Measurements from ENCODE around the gene WTAP. TPM values are rescaled to one million over a fixed set of nuclear protein-coding genes. Genes with fewer than 3 reads are reported as not detected.

Gene WTAP
- 10 to 100 TPM; 73.7 to 84.1 TPM for total RNA-seq

DNA sequence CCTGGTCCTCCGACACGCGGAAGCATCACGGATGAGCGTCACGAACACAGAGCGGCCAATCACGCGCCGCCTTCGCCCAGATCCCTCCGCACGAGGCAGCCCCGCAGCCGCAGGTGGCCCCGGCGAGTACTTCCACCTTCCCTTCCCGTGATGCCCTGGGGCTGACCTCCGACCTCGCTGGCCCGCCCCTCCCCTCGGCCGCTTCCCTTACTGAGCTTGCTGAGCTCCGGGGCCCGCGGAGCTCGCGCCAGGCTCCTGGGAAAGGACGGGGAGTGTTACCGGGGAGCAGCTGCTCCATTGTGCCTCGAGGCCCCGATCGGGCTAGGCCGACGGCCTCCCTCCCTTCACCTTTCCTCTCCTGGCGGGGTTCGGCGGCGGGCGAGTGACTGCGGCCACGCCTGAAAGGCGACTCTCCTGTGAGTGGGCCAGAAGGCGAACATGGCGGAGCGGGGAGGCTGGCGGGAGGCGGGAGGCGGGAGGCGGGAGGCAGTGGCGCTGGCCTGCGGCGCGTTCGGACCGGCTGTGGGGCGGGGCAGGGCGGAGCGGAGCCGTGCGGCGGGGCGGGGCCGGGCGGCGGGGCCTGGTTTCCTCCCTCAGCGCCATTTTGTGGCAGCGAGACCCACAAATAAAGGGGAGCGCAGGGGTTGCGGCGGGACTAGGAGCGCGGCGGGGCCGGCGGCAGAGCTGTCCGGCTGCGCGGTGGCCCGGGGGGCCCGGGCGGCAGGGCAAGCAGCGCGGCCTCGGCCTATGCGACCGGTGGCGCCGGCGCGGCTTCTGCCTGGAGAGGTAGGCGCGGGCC, at the start of gene WTAP:
TSS of gene WTAP (plus strand) at position 589 of the 799 bp plus-strand sequence. CDS start 8,760 bp downstream, outside the sequence.
- intact Hi-C loops (cut with DNase I) = loop anchor here (5.0 kb wide), 1 partner anchor 35 kb away; the partner anchor contains the start of gene SOD2
- Histone ChIP-seq H3K27me3 (no peaks in the 10 kb centered on the region), H3K9ac (ENCODE audit: low read depth in 2 of 2, low read length in 2 of 2) (peak within 1 kb of the TSS; percentile 95), H3K4me1 (peaks cover 4% of the 10 kb centered on the region), H3K36me3 (no peaks in the 10 kb centered on the region), H3K27ac (peak within 1 kb of the TSS; percentile 98), H3K4me3 (peak within 1 kb of the TSS; percentile 86), H3K9me3 (no peaks in the 10 kb centered on the region)
- TF ChIP-seq, protein P1, sequence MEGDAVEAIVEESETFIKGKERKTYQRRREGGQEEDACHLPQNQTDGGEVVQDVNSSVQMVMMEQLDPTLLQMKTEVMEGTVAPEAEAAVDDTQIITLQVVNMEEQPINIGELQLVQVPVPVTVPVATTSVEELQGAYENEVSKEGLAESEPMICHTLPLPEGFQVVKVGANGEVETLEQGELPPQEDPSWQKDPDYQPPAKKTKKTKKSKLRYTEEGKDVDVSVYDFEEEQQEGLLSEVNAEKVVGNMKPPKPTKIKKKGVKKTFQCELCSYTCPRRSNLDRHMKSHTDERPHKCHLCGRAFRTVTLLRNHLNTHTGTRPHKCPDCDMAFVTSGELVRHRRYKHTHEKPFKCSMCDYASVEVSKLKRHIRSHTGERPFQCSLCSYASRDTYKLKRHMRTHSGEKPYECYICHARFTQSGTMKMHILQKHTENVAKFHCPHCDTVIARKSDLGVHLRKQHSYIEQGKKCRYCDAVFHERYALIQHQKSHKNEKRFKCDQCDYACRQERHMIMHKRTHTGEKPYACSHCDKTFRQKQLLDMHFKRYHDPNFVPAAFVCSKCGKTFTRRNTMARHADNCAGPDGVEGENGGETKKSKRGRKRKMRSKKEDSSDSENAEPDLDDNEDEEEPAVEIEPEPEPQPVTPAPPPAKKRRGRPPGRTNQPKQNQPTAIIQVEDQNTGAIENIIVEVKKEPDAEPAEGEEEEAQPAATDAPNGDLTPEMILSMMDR (IDR thresholded peaks at IDR 0.05) = no peak
- DNase-seq = peak; percentile 97

DNA sequence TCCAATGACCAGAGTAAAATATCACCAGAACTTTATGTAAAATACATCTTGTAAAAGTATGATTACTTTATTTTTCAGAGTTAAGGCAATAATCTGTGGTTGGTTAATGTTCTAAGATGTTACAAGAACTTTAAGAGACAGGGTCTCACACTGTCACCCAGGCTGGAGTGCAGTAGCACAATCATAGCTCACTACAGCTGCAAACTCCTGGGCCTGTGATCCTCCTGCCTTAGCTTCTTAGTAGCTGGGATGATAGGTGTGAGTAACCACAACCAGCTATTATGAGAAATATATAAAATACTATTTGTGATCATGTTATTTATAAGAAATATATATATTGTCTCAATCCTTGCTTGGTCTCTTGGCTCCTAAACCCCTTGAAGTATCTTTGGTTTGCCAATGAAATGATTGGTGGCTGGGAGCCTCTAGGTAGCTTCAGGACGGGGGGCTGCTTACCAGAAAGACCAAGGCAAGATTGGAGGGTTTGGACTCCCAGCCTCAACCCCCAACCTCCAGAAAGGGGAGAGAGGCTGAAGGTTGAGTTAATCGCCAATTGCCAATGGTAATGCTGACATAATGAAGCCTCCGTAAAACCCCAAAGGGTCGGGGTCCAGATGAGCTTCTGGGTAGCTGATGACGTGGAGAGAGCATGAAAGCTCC, 49.7 kb upstream of the WTAP start:
- intact Hi-C loops (cut with DNase I) = no loop called here
- TF ChIP-seq, protein P1 (IDR thresholded peaks at IDR 0.05) = no peak
- Histone ChIP-seq H3K36me3 (no peaks in the 10 kb centered on the region), H3K27ac (no peak overlapping the region), H3K4me1 (no peaks in the 10 kb centered on the region), H3K9ac (ENCODE audit: low read depth in 2 of 2, low read length in 2 of 2) (no peak overlapping the region), H3K27me3 (no peaks in the 10 kb centered on the region), H3K4me3 (no peak overlapping the region), H3K9me3 (no peaks in the 10 kb centered on the region)
- no peak for DNase-seq

DNA sequence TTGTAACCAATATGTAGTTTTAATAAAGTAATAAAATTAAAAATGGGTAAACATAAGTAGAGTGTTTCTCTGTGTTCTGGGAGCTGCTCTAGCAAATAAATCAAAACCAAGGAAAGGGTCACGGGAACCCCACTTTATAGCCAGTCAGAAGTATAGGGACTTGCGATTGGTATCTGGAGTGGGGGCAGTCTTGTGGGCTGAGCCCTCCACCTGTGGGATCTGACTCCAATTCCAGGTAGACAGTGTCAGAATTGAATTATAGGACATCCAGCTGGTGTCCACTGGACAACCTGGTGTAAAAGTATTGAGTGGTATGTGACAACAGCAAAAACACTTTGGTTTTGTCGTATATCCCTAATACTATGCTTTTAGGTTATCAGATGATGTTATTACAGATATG, 48.7 kb upstream of the WTAP start:
- no peak overlapping the region for H3K27ac ChIP-seq
- peaks cover 7% of the 10 kb centered on the region for H3K36me3 ChIP-seq
- intact Hi-C loops (cut with DNase I) = no loop called here
- no peaks in the 10 kb centered on the region for H3K27me3 ChIP-seq
- DNase-seq = no peak
- H3K4me3 ChIP-seq = no peak overlapping the region
- peaks cover 3% of the 10 kb centered on the region for H3K4me1 ChIP-seq
- TF ChIP-seq, protein P1 (IDR thresholded peaks at IDR 0.05) = no peak
- H3K9ac ChIP-seq (ENCODE audit: low read depth in 2 of 2, low read length in 2 of 2) = no peak overlapping the region
- H3K9me3 ChIP-seq = no peaks in the 10 kb centered on the region

DNA sequence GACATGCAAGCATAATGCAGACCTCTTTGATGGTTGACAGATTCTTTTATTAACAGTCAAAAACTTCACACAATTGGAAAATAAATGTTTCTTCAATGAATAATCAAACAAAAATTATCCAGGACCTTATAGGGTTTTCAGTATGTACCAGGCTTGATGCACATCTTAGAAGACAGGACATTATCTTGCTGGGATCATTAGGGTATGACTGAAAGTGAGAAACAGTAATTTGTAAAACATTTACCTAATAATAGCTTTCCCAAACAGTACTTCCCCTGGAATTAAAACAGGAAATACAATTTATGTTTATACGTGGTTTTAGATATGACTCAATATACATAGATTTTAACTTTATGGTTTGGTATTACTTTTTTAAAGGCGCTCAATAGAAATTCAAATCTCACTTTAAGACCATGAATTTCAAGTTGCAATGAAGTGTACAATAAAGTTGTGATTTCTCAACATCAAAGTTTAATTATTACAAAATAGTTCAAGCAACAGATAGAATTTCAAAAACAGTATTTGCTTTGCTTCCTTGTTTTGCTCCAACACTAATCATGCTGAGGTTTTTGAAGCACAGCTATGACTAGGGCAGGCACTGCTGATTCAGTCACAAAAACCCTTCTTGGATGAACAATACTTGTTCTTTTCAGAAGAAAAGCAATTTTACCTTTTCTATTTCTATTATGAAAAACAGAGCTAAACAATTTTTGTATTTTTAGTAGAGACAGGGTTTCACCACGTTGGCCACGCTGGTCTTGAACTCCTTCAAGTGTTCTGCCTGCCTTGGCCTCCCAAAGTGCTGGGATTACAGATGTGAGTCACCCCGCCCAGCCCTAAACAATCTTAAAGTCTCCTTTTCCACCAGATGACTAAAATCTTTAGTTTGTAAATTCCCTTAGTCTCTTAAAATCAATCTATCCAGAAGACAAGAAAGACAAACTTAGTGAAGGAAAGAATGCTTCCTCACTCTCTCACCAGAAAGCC, 47.9 kb upstream of the WTAP start:
- Histone ChIP-seq H3K9me3 (no peaks in the 10 kb centered on the region), H3K27ac (peak overlapping the region; percentile 20), H3K4me3 (no peak overlapping the region), H3K27me3 (no peaks in the 10 kb centered on the region), H3K9ac (ENCODE audit: low read depth in 2 of 2, low read length in 2 of 2) (no peak overlapping the region), H3K36me3 (peaks cover 12% of the 10 kb centered on the region), H3K4me1 (peaks cover 3% of the 10 kb centered on the region)
- no peak for DNase-seq
- intact Hi-C loops (cut with DNase I) = loop anchor here (10.0 kb wide), 1 partner anchor 175 kb away; no protein-coding TSS in a partner anchor
- TF ChIP-seq, protein P1 (IDR thresholded peaks at IDR 0.05) = no peak

DNA sequence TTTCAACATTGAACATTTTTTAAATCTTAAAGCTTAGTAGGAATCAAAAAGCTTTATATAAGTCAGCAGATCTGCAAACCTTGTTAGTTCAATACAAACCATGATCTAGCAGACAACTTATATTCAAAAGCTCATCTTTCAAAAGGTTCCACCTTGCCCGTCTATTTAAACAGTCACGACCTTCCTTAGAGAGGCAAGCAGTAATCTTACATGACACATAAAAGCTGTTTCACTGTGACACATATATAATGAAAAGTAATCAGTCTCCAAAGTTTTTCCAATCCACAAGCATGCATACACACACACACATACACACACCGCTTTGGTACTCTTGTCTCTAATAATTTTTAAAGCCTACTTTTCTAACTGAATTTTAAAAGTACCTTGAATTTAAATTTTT, 47.2 kb upstream of the WTAP start:
- DNase-seq = no peak
- Histone ChIP-seq H3K9ac (ENCODE audit: low read depth in 2 of 2, low read length in 2 of 2) (no peak overlapping the region), H3K36me3 (peaks cover 12% of the 10 kb centered on the region), H3K4me1 (peaks cover 3% of the 10 kb centered on the region), H3K27ac (peak overlapping the region; percentile 20), H3K4me3 (no peak overlapping the region), H3K9me3 (no peaks in the 10 kb centered on the region), H3K27me3 (no peaks in the 10 kb centered on the region)
- TF ChIP-seq, protein P1 (IDR thresholded peaks at IDR 0.05) = no peak
- intact Hi-C loops (cut with DNase I) = loop anchor here (10.0 kb wide), 1 partner anchor 175 kb away; no protein-coding TSS in a partner anchor
